H9 (cell line): ENCODE measurements around the gene PHYHIPL. TPM values are rescaled to one million over a fixed set of nuclear protein-coding genes. Genes with fewer than 3 reads are reported as not detected.
A peak's percentile ranks its signal among the peaks of the same experiment; 100 is the strongest.

Source experiments
- DNase-seq: peaks from one replicate; pipeline ENCODE4 v3.0.0-alpha.2; 2017
- H2AFZ ChIP-seq: one replicate; pipeline ENCODE4 v1.6.1; 2013; ENCODE audit warnings: mild to moderate bottlenecking, low read length, control low read depth, moderate library complexity
- H2AK5ac ChIP-seq: 2 replicates; pipeline ENCODE4 v1.6.1; 2013; ENCODE audit warnings: low read length, control low read depth, mixed read lengths; ENCODE audit not compliant: insufficient read length
- H2BK120ac ChIP-seq: one replicate; pipeline ENCODE4 v1.6.1; 2013; ENCODE audit warnings: low read depth, mild to moderate bottlenecking, low read length, control low read depth, inconsistent platforms; ENCODE audit not compliant: poor library complexity, severe bottlenecking
- H2BK12ac ChIP-seq: 2 replicates; pipeline ENCODE4 v1.6.1; 2013; ENCODE audit warnings: low read length, control low read depth, mixed read lengths, low read depth; ENCODE audit not compliant: insufficient read length
- H2BK15ac ChIP-seq: 2 replicates; pipeline ENCODE4 v1.6.1; 2013; ENCODE audit warnings: low read depth, low read length, control low read depth
- H2BK20ac ChIP-seq: one replicate; pipeline ENCODE4 v1.6.1; 2013; ENCODE audit warnings: low read depth, mild to moderate bottlenecking, low read length, control low read depth, inconsistent platforms; ENCODE audit not compliant: poor library complexity, severe bottlenecking
- H2BK5ac ChIP-seq: 2 replicates; pipeline ENCODE4 v1.6.1; 2013; ENCODE audit warnings: low read length, control low read depth, mixed read lengths; ENCODE audit not compliant: insufficient read length
- H3K14ac ChIP-seq: 2 replicates; pipeline ENCODE4 v1.6.1; 2013; ENCODE audit warnings: low read length, control low read depth; ENCODE audit not compliant: insufficient read depth
- H3K18ac ChIP-seq: 2 replicates; pipeline ENCODE4 v1.6.1; 2013; ENCODE audit warnings: low read depth, mild to moderate bottlenecking, mixed read lengths, low read length, control low read depth; ENCODE audit not compliant: insufficient read length
- H3K23ac ChIP-seq: 2 replicates; pipeline ENCODE4 v1.6.1; 2013; ENCODE audit warnings: low read length, control low read depth, mixed read lengths, low read depth; ENCODE audit not compliant: insufficient read length
- H3K23me2 ChIP-seq: 2 replicates; pipeline ENCODE4 v1.6.1; 2013; ENCODE audit warnings: low read depth, mild to moderate bottlenecking, mixed read lengths, low read length, control low read depth; ENCODE audit not compliant: insufficient read length, poor library complexity, severe bottlenecking
- H3K27ac ChIP-seq: 2 replicates; pipeline ENCODE4 v1.5.1; 2013; ENCODE audit warnings: low read length, control low read depth, mixed read lengths, low read depth; ENCODE audit not compliant: insufficient read length
- H3K27me3 ChIP-seq: 2 replicates; pipeline ENCODE4 v1.6.1; 2013; ENCODE audit warnings: low read length, control low read depth, inconsistent platforms; ENCODE audit not compliant: insufficient read depth
- H3K4ac ChIP-seq: 2 replicates; pipeline ENCODE4 v1.6.1; 2013; ENCODE audit warnings: low read depth, mild to moderate bottlenecking, control low read depth, inconsistent platforms, low read length, moderate library complexity
- H3K4me1 ChIP-seq: 2 replicates; pipeline ENCODE4 v1.6.1; 2013; ENCODE audit warnings: low read length, control low read depth, inconsistent platforms; ENCODE audit not compliant: insufficient read depth
- H3K4me2 ChIP-seq: 2 replicates; pipeline ENCODE4 v1.6.1; 2013; ENCODE audit warnings: low read length, control low read depth, mixed read lengths; ENCODE audit not compliant: insufficient read length, insufficient read depth
- H3K56ac ChIP-seq: 2 replicates; pipeline ENCODE4 v1.6.1; 2013; ENCODE audit warnings: low read depth, mild to moderate bottlenecking, mixed read lengths, low read length, control low read depth; ENCODE audit not compliant: insufficient read length
- H3K79me1 ChIP-seq: 2 replicates; pipeline ENCODE4 v1.6.1; 2013; ENCODE audit warnings: low read depth, mild to moderate bottlenecking, moderate library complexity, low read length, control low read depth, inconsistent platforms; ENCODE audit not compliant: insufficient read depth, poor library complexity, severe bottlenecking
- H3K79me2 ChIP-seq: 2 replicates; pipeline ENCODE4 v1.6.1; 2013; ENCODE audit warnings: low read length, control low read depth, inconsistent platforms; ENCODE audit not compliant: insufficient read depth
- H3K9ac ChIP-seq: 2 replicates; pipeline ENCODE4 v1.6.1; 2013; ENCODE audit warnings: low read length, control low read depth, mixed read lengths; ENCODE audit not compliant: insufficient read length; ENCODE audit errors: extremely low read depth
- H3K9me3 ChIP-seq: one replicate; pipeline ENCODE4 v1.6.1; 2013; ENCODE audit warnings: low read depth, low read length, inconsistent platforms; ENCODE audit not compliant: control insufficient read depth
- H3T11ph ChIP-seq: one replicate; pipeline ENCODE4 v1.6.1; 2013; ENCODE audit warnings: mild to moderate bottlenecking, low read length, control low read depth, inconsistent platforms
- H4K20me1 ChIP-seq: one replicate; pipeline ENCODE4 v1.6.1; 2013; ENCODE audit not compliant: control insufficient read depth, insufficient read length, insufficient read depth
- H4K5ac ChIP-seq: 2 replicates; pipeline ENCODE4 v1.6.1; 2013; ENCODE audit warnings: low read depth, mild to moderate bottlenecking, mixed read lengths, low read length, control low read depth; ENCODE audit not compliant: insufficient read length
- H4K8ac ChIP-seq: replicated peaks from 2 replicates; pipeline ENCODE4 v1.6.1; 2013; ENCODE audit warnings: low read length, control low read depth, mixed read lengths, low read depth; ENCODE audit not compliant: insufficient read length
- H4K91ac ChIP-seq: 2 replicates; pipeline ENCODE4 v1.6.1; 2013; ENCODE audit warnings: low read depth, mild to moderate bottlenecking, moderate library complexity, mixed read lengths, low read length, control low read depth; ENCODE audit not compliant: insufficient read length
- H3K27ac Mint-ChIP-seq, 3 experiments: 2 replicates in 2 of 3; 3 replicates in 1 of 3; pipeline ENCODE4 v1.8.0; 2020 to 2021; ENCODE audit warnings: mixed read lengths in 3 of 3, mild to moderate bottlenecking in 1 of 3, moderate library complexity in 1 of 3
- H3K27me3 Mint-ChIP-seq: 2 replicates; pipeline ENCODE4 v1.8.0; 2021; ENCODE audit warnings: low read depth, mild to moderate bottlenecking, moderate library complexity, mixed read lengths
- H3K36me3 Mint-ChIP-seq, 3 experiments: 2 replicates in 2 of 3; 3 replicates in 1 of 3; pipeline ENCODE4 v1.8.0; 2020 to 2021; ENCODE audit warnings: low read depth in 3 of 3, mixed read lengths in 3 of 3; ENCODE audit not compliant: insufficient read depth in 1 of 3
- H3K4me1 Mint-ChIP-seq, 2 experiments: 2 replicates each; pipeline ENCODE4 v1.8.0; 2020; ENCODE audit warnings: mixed read lengths in 2 of 2
- H3K4me3 Mint-ChIP-seq, 2 experiments: 2 replicates in 1 of 2; 3 replicates in 1 of 2; pipeline ENCODE4 v1.8.0; 2020 to 2021; ENCODE audit warnings: mild to moderate bottlenecking in 2 of 2, mixed read lengths in 2 of 2, moderate library complexity in 1 of 2
- H3K9me3 Mint-ChIP-seq, 2 experiments: 2 replicates in 1 of 2; 3 replicates in 1 of 2; pipeline ENCODE4 v1.8.0; 2020; ENCODE audit warnings: mild to moderate bottlenecking in 2 of 2, mixed read lengths in 2 of 2, moderate library complexity in 1 of 2
- WGBS: extraction: QIAGEN DNeasy Blood & Tissue Kit; methylation state at CpG from one replicate; pipeline ENCODE4 v1.1.7; 2013; ENCODE audit warnings: missing lambda C conversion rate, low lambda C conversion rate, mixed read lengths; ENCODE audit not compliant: insufficient read length; ENCODE audit errors: extremely low coverage; 5-methylcytosine and 5-hydroxymethylcytosine counted together
- total RNA-seq: library from RNA; stranded (reverse); gene quantifications from 2 replicates; pipeline ENCODE4 v1.2.1, GENCODE V29; 2021
- TF ChIP-seq, protein P1 (sequence below): fragments of 200-600 bp; sonication (generic); conservative IDR thresholded peaks from 3 replicates; pipeline ENCODE4 v1.8.0; 2021; ENCODE audit warnings: antibody characterized with exemption, mild to moderate bottlenecking

PHYHIPL gene
- total RNA-seq, 1 experiment from 2014 or later, result 0.44 TPM

DNA sequence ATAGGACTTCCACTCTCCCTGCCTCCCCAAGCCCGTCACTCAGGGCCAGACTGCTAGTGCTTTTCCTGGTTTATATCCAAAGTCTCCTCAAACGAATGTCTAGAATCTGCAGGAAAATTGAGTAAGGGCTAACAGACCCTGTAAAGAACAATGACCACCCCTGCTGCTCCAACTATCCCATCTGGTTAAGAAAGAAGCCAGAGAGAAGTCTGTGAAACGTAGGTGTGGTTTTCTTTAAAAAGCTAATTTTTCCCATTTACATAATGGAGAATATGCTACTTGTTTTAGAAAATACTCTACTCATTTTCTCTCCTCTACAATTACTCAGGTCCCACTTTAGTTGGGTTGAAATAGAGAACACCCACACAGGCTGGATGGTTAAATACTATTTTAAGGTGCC is 113.4 kb downstream of the PHYHIPL start:
- Histone ChIP-seq H2BK5ac (no peak overlapping the region), H2AK5ac (no peak overlapping the region), H3K4ac (no peak overlapping the region), H3K79me1 (no peaks in the 10 kb centered on the region), H4K8ac (no peak overlapping the region), H3K79me2 (no peaks in the 10 kb centered on the region), H3K56ac (no peak overlapping the region), H3K27me3 (no peaks in the 10 kb centered on the region), H3K4me2 (no peak overlapping the region), H3K14ac (no peak overlapping the region), H3K27ac (no peak overlapping the region), H3T11ph (no peak overlapping the region), H3K23ac (no peak overlapping the region), H2BK20ac (no peak overlapping the region), H3K4me1 (peaks cover 10% of the 10 kb centered on the region; the same call in 1 of the 2 replicates), H3K9me3 (no peaks in the 10 kb centered on the region), H2BK120ac (no peak overlapping the region), H2BK12ac (no peak overlapping the region), H2AFZ (no peak overlapping the region), H4K20me1 (no peaks in the 10 kb centered on the region), H3K18ac (no peak overlapping the region), H4K91ac (no peak overlapping the region), H3K23me2 (peaks cover 3% of the 10 kb centered on the region), H2BK15ac (no peak overlapping the region), H4K5ac (no peak overlapping the region), H3K9ac (no peak overlapping the region)
- Mint-ChIP-seq H3K27me3 (no peaks in the 10 kb centered on the region), H3K9me3 (peaks cover 2 to 3% of the 10 kb centered on the region in 2 experiments; a peak in 1 of 5 replicates), H3K27ac (peak overlapping the region; percentile 26 to 78 (median 48); a peak in 5 of 7 replicates), H3K36me3 (no peaks in the 10 kb centered on the region), H3K4me3 (no peak overlapping the region; a peak in 1 of 5 replicates), H3K4me1 (peaks cover 26 to 27% of the 10 kb centered on the region in 2 experiments)
- WGBS, result no CpG with 5 or more reads among the region's 3 CpGs
- DNase-seq, result no peak
- TF ChIP-seq, protein P1, sequence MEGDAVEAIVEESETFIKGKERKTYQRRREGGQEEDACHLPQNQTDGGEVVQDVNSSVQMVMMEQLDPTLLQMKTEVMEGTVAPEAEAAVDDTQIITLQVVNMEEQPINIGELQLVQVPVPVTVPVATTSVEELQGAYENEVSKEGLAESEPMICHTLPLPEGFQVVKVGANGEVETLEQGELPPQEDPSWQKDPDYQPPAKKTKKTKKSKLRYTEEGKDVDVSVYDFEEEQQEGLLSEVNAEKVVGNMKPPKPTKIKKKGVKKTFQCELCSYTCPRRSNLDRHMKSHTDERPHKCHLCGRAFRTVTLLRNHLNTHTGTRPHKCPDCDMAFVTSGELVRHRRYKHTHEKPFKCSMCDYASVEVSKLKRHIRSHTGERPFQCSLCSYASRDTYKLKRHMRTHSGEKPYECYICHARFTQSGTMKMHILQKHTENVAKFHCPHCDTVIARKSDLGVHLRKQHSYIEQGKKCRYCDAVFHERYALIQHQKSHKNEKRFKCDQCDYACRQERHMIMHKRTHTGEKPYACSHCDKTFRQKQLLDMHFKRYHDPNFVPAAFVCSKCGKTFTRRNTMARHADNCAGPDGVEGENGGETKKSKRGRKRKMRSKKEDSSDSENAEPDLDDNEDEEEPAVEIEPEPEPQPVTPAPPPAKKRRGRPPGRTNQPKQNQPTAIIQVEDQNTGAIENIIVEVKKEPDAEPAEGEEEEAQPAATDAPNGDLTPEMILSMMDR, result no peak
